ENCODE data around the gene ZNF787.
"Not testable (repeated sequence)": the region's sequence is repeated elsewhere in the genome, so short reads cannot be mapped to it uniquely, and the experiment has no call there.

Gene ZNF787

GRCh38 chr19:56105090-56105701 is 15.9 kb downstream of the ZNF787 start:
- DNase-seq (ENCODE audit: low read depth) = peak; percentile 44

DNA sequence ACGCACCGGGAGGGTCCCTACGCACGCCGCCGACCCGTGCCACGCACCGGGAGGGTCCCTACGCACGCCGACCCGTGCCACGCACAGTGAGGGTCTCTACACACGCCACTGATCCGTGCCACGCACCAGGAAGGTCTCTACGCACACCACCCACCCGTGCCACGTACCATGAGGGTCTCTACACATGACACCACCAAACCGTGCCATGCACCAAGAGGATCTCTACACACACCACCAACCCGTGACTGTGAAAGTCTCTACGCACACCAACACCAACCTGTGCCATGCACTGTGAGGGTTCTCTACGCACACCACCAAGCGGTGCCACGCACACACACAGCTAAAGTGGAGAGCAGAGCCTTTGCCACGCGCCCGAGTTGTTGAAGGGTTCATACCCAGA is 16.7 kb downstream of the ZNF787 start:
- no peak for DNase-seq (ENCODE audit: low read depth)

DNA sequence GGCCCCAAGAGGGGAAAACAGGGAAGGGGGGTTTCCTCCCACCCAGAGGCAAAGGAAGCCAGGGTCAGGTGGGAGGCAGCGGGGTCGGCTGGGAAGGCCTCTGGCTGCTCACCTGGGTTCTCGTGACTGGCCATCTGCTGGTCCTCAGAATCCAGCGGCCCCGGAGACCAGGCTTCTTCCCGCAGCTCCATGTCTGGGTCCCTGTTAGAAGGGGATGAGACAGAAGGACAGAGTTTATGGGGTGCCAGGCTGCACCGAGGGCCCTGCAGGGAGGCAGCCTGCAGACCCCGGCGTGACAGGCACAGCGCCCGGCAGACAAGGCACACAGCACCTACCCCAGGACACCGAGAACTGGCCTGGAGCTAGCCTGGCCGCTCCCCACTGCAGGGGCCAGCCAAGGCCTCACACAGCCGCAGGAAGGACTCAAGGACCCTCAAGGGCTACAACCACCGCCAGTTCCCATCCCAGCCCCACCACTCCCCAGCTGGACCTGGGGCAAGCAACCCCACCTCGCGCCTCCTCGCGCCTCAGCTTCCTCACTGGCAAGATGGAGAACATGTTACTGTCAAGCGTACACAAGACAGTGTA is 18.0 kb downstream of the ZNF787 start:
- no peak for DNase-seq (ENCODE audit: low read depth)

GRCh38 chr19:56101746-56102535 is 19.2 kb downstream of the ZNF787 start:
- no peak for DNase-seq (ENCODE audit: low read depth)

- no peak for DNase-seq (ENCODE audit: low read depth)
These were observed 20.0 kb downstream of the ZNF787 start for GRCh38 chr19:56101095-56101494.

- DNase-seq (ENCODE audit: low read depth) = no peak
These were observed 21.2 kb downstream of the ZNF787 start for GRCh38 chr19:56099638-56100539.

GRCh38 chr19:56098731-56099568 is 22.1 kb downstream of the ZNF787 start:
- DNase-seq (ENCODE audit: low read depth) = no peak

DNA sequence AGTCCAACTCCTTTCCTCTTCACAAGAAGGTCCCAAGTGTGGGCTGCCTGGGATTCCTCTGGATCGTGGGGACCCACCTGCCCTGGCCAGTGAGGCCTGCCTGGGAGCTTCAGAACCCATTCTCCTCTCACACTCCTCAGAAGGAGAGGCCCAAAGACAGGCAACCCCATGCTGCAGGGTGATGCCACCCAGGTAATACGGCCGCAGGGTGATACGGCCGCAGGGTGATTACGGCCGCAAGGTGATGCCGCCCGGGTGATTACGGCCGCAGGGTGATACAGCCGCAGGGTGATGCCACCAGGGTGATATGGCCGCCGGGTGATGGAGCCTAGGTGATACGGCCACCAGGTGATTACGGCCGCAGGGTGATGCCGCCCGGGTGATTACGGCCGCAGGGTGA is 22.9 kb downstream of the ZNF787 start:
- not testable (repeated sequence) for DNase-seq (ENCODE audit: low read depth)

DNA sequence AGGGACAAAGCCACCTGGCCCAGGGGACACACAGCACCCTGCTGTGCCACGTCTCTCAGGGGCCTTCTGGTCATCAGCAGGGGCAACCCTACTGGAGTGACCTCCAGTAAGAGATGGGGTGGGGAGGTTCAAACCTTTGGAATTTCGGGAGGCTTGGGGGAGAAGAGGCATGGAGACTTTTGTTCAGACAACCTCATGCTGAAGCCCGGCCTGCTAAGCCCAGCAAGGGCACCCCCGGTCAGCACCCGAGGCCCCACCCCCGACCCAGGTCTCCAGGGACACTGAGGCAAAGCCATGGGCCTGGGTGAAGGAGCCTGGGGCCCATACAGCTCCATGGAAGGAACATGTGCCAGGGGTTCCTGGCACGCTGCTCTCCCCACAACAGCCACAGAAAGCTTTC is 23.3 kb downstream of the ZNF787 start:
- no peak for DNase-seq (ENCODE audit: low read depth)

GRCh38 chr19:56097306-56097705 is 23.8 kb downstream of the ZNF787 start:
- no peak for DNase-seq (ENCODE audit: low read depth)

DNA sequence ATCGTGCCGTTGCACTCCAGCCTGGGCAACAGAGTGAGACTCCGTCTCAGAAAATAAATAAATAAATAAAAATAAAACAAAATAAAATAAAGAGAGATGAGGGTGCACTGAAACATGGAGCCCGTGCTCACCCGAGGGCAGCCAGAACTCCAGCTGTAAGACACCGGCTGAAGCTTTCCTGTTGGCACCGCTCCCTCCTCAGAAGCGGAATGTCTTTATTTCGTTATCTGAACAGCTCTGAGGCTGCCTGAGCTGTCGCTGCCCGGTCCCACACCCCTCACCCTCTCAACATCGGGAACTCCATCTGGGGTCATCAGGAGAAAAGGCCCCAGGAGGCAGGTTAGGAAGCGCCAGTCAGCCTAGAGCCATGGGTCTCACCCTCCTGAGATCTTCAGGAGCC is 24.4 kb downstream of the ZNF787 start:
- DNase-seq (ENCODE audit: low read depth) = no peak

DNA sequence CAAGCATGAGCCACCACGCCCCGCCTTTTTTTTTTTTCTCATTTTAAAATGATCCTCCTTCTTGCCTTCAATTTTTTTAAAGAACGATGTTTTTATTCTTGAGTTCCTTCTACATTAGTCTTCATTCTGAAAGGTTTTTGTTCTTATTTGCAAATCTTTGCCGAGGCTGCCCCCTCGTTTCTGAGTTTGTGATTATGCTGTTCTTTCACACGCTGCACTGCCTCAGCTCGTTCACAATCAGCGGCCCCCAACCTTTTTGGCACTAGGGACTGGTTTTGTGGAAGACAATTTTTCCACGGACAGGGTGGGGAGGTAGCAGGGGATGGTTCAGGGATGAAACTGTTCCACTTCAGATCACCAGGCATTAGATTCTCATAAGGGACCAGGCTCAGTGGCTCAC is 26.6 kb downstream of the ZNF787 start:
- DNase-seq (ENCODE audit: low read depth) = no peak

- DNase-seq (ENCODE audit: low read depth) = no peak
These were observed 28.1 kb downstream of the ZNF787 start for GRCh38 chr19:56092685-56093631.

GRCh38 chr19:56091751-56092546 is 29.1 kb downstream of the ZNF787 start:
- DNase-seq (ENCODE audit: low read depth) = no peak

DNA sequence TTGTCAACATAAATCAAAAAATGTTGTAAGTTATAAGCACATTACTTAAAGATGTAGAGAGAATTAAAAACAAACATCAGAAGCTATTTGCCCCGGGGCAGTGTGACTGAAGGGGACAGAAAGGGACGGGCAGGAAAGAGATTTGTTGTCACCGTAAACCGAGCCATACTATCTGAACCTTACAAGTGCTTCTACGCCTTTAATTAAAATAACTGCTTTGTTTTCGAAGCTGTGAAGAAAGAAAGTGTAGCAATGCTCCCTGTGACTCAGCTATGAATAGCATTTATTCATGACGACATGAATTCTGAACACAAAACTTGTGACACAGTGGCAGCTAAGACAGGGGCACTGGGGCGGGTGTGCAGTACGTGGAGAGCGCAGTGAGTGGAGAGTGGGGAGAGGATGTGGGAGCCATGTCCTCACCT is 30.0 kb downstream of the ZNF787 start:
- peak; percentile 82 for DNase-seq (ENCODE audit: low read depth)

DNA sequence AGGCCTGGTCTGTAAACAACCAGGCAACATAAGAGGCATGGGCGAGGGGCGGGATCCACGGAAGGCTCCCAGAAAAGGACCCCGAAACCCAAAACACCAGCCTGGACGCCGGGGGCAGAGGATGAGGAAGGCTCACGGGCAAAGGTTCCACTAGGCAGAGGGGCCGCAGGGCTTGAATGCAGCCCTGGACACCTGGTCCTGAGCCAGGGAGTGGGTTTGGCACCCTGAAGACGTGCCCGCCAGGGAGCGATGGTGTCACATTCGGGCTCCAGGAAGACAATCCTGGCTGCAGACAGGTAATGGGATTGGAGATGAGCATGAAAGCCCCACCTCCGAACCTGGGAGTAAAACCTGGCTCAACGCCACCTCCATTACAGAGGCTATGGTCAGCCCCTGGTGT is 31.8 kb downstream of the ZNF787 start:
- no peak for DNase-seq (ENCODE audit: low read depth)

GRCh38 chr19:56088497-56089215 is 32.4 kb downstream of the ZNF787 start:
- DNase-seq (ENCODE audit: low read depth) = no peak

DNA sequence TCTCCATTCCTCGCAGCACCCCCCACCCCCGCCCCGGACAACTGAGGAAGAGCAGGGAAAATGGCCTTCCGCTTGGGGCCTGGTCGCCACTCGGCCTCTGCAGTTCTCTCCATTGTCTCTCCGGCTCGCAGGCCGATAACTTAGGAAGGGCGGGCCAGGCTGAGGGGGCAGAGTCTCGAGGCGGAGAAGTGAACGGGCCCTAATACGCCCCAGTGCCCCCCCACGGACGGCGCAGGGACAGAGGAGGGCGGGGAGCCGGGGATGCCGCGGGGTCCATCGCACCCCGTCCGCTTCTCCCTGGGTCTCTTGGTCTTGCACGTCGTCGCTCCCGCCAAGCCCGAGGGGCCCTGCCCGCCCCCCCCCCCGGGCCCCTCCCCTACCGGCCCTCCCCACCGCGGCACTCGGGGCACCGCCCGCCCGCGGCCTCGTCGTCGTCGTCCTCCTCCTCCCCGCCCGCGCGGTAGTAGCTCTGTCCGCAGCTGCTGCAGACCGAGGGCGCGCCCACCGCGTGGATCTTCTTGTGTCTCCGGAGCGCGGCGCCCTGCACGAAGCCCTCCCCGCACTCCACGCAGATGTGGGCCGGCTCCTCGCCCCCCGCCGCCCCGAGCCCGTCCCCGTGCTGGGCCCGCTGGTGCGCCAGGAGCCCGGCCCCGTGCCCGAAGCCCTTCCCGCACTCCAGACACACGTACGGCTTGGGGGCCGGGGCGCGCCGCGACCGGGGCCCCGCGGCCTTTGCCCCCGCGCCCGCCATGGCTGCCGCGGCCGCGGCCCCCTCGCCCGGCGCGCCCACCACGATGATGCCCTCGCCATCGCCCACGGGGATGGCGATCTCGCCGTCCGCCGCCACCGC is 33.2 kb downstream of the ZNF787 start:
- no peak for DNase-seq (ENCODE audit: low read depth)
